B cell (primary cell): ENCODE measurements around the gene IMMP2L. TPM values are rescaled to one million over a fixed set of nuclear protein-coding genes. Genes with fewer than 3 reads are reported as not detected.

Experiments
- ATAC-seq: fragments of 200-7000 bp; cut with Tn5 transposase; one replicate; pipeline ENCODE4 v1.10.0; 2021; ENCODE audit warnings: low read depth, mild to moderate bottlenecking, moderate number of reproducible peaks, moderate library complexity
- CTCF ChIA-PET: fragments of 350-600 bp; sonication (Branson Sonifier 250); formaldehyde crosslinking; loops from one replicate; lab custom pipeline; 2021; ENCODE audit warnings: antibody characterized with exemption, inconsistent platforms; lab: Charles Lee
- POLR2A ChIA-PET: fragments of 350-600 bp; sonication (Branson Sonifier 250); formaldehyde crosslinking; loops from one replicate; lab custom pipeline; 2021; ENCODE audit warnings: antibody characterized with exemption; lab: Charles Lee
- DNase-seq: peaks from one replicate; pipeline ENCODE4 v3.0.0; 2013
- H2AFZ ChIP-seq: 2 replicates; pipeline ENCODE4 v1.6.1; 2012; ENCODE audit warnings: mild to moderate bottlenecking, low read depth, low read length; ENCODE audit not compliant: insufficient read depth, poor library complexity, severe bottlenecking
- H3K27ac ChIP-seq, 2 donors: 1 replicate in 1 of 2; 2 replicates in 1 of 2; pipeline ENCODE4 v1.5.1; 2012 to 2013; ENCODE audit warnings: low read length in 2 of 2, mild to moderate bottlenecking in 2 of 2, moderate library complexity in 1 of 2
- H3K27me3 ChIP-seq, 4 experiments: fragments of 200-600 bp in 1 of 4; sonication (generic) in 1 of 4; replicated peaks in 1 of 4; 1 replicate in 2 of 4; 2 replicates in 2 of 4; pipeline versions ENCODE4 v1.6.1 to v1.7.0; 2013 to 2016; ENCODE audit warnings: low read length in 3 of 4, mild to moderate bottlenecking in 2 of 4, mixed read lengths in 1 of 4, moderate library complexity in 1 of 4; ENCODE audit not compliant: insufficient read depth in 4 of 4, control insufficient read depth in 3 of 4; ENCODE audit errors: control extremely low read depth in 1 of 4
- H3K36me3 ChIP-seq, 2 experiments: replicated peaks in 1 of 2; 1 replicate in 1 of 2; 2 replicates in 1 of 2; pipeline versions ENCODE4 v1.6.1 to v1.7.1; 2013; ENCODE audit warnings: low read length in 1 of 2; ENCODE audit not compliant: insufficient read depth in 2 of 2, control insufficient read depth in 1 of 2; ENCODE audit errors: control extremely low read depth in 1 of 2, extremely low read depth in 1 of 2
- H3K4me1 ChIP-seq, 2 donors: fragments of 200-600 bp in 1 of 2; sonication (generic) in 1 of 2; 1 replicate in 1 of 2; 2 replicates in 1 of 2; pipeline versions ENCODE4 v1.5.1 to v1.6.1; 2013 to 2017; ENCODE audit warnings: low read length in 2 of 2; ENCODE audit not compliant: control insufficient read depth in 2 of 2, insufficient read depth in 2 of 2
- H3K4me2 ChIP-seq: replicated peaks from 2 replicates; pipeline ENCODE3; 2012; ENCODE audit warnings: mild to moderate bottlenecking, low read depth, low read length; ENCODE audit not compliant: poor library complexity, severe bottlenecking
- H3K4me3 ChIP-seq, 5 experiments: fragments of 200-600 bp in 1 of 5; sonication (generic) in 1 of 5; 1 replicate in 3 of 5; 2 replicates in 2 of 5; pipeline versions ENCODE4 v1.5.1 to v1.7.0; 2011 to 2016; ENCODE audit warnings: low read length in 4 of 5, mild to moderate bottlenecking in 4 of 5, low read depth in 2 of 5, control low read depth in 1 of 5, moderate library complexity in 1 of 5; ENCODE audit not compliant: insufficient read depth in 1 of 5; ENCODE audit errors: control extremely low read depth in 1 of 5, extremely low read depth in 1 of 5
- H3K79me2 ChIP-seq: fragments of 200-600 bp; sonication (generic); one replicate; pipeline ENCODE4 v1.6.0; 2016; ENCODE audit warnings: low read length; ENCODE audit not compliant: control insufficient read depth, insufficient read depth
- H3K9ac ChIP-seq: fragments of 200-600 bp; sonication (generic); 2 replicates; pipeline ENCODE4 v1.6.1; 2017; ENCODE audit warnings: mild to moderate bottlenecking, low read length, moderate library complexity
- H3K9me3 ChIP-seq, 3 donors: one replicate each; pipeline versions ENCODE4 v1.6.1 to v1.7.1; 2013; ENCODE audit warnings: low read length in 2 of 3; ENCODE audit not compliant: control insufficient read depth in 2 of 3, insufficient read depth in 1 of 3; ENCODE audit errors: control extremely low read depth in 1 of 3
- H4K20me1 ChIP-seq: 2 replicates; pipeline ENCODE4 v1.6.0; 2012; ENCODE audit warnings: mild to moderate bottlenecking, low read length; ENCODE audit not compliant: insufficient read depth, control insufficient read depth, poor library complexity, severe bottlenecking
- H3K27ac Mint-ChIP-seq: one replicate; pipeline ENCODE4 v1.8.0; 2021; ENCODE audit warnings: mixed read lengths
- H3K27me3 Mint-ChIP-seq: one replicate; pipeline ENCODE4 v1.8.0; 2021; ENCODE audit warnings: mixed read lengths
- H3K4me1 Mint-ChIP-seq: one replicate; pipeline ENCODE4 v1.8.0; 2021; ENCODE audit warnings: mixed read lengths
- H3K4me3 Mint-ChIP-seq: one replicate; pipeline ENCODE4 v1.8.0; 2021; ENCODE audit warnings: mixed read lengths
- H3K9me3 Mint-ChIP-seq: one replicate; pipeline ENCODE4 v1.8.0; 2022; ENCODE audit warnings: mixed read lengths; ENCODE audit not compliant: insufficient read depth
- EZH2 ChIP-seq: IDR thresholded peaks from 2 replicates; pipeline ENCODE4 v1.6.1; 2012; ENCODE audit warnings: borderline replicate concordance, low read depth, mild to moderate bottlenecking, moderate library complexity, low read length; ENCODE audit not compliant: insufficient read depth, poor library complexity, severe bottlenecking
- WGBS: methylation state at CpG from one replicate; pipeline ENCODE4 v1.1.5; 2013; ENCODE audit warnings: missing lambda C conversion rate; ENCODE audit not compliant: insufficient coverage; 5-methylcytosine and 5-hydroxymethylcytosine counted together
- intact Hi-C: fragments of 100-400 bp; cut with micrococcal nuclease; formaldehyde crosslinking; loops from one replicate; pipeline ENCODE4 v1.10.0; 2022
- polyA plus RNA-seq: library from polyadenylated mRNA; depleted of rRNA; stranded (reverse); fragments of >200 nt; gene quantifications from 2 replicates; pipeline ENCODE4 v1.2.3, GENCODE V29; 2012
- total RNA-seq, 2 donors: library from RNA; stranded (reverse); fragments of 120-200 nt in 1 of 2; gene quantifications; 1 replicate in 1 of 2; 2 replicates in 1 of 2; pipeline versions ENCODE4 v1.2.3 to v1.2.4, GENCODE V29; 2013 to 2022
- TF ChIP-seq, protein P1 (sequence below): fragments of 200-600 bp; IDR thresholded peaks from one replicate; pipeline ENCODE4 v1.8.0; 2022; ENCODE audit warnings: antibody characterized with exemption, mild to moderate bottlenecking

IMMP2L gene
- total and polyA plus RNA-seq, 2 donors (not counting 1 experiment from before 2014, with no cell fraction given) = 3.8 to 34.2 TPM

- intact Hi-C loops = no loop called here
- Histone ChIP-seq H4K20me1 (no peaks in the 10 kb centered on the region), H3K27me3 (no peaks in the 10 kb centered on the region), H3K4me1 (no peaks in the 10 kb centered on the region), H3K9ac (no peak overlapping the region), H2AFZ (no peak overlapping the region), H3K27ac (no peak overlapping the region), H3K4me2 (no peak overlapping the region), H3K79me2 (no peaks in the 10 kb centered on the region), H3K9me3 (no peaks in the 10 kb centered on the region), H3K36me3 (no peaks in the 10 kb centered on the region), H3K4me3 (no peak overlapping the region)
- ATAC-seq (no peak), DNase-seq (no peak)
- WGBS = no CpG with 5 or more reads among the region's 1 CpG
- ChIA-PET CTCF (no interaction called here), POLR2A (no interaction called here)
- no peak for TF ChIP-seq EZH2
- TF ChIP-seq, protein P1, sequence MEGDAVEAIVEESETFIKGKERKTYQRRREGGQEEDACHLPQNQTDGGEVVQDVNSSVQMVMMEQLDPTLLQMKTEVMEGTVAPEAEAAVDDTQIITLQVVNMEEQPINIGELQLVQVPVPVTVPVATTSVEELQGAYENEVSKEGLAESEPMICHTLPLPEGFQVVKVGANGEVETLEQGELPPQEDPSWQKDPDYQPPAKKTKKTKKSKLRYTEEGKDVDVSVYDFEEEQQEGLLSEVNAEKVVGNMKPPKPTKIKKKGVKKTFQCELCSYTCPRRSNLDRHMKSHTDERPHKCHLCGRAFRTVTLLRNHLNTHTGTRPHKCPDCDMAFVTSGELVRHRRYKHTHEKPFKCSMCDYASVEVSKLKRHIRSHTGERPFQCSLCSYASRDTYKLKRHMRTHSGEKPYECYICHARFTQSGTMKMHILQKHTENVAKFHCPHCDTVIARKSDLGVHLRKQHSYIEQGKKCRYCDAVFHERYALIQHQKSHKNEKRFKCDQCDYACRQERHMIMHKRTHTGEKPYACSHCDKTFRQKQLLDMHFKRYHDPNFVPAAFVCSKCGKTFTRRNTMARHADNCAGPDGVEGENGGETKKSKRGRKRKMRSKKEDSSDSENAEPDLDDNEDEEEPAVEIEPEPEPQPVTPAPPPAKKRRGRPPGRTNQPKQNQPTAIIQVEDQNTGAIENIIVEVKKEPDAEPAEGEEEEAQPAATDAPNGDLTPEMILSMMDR = no peak
- H3K27me3 Mint-ChIP-seq = no peaks in the 10 kb centered on the region
- H3K9me3 Mint-ChIP-seq = no peaks in the 10 kb centered on the region
- peaks cover 10% of the 10 kb centered on the region for H3K4me1 Mint-ChIP-seq
- H3K4me3 Mint-ChIP-seq = no peak overlapping the region
- no peak overlapping the region for H3K27ac Mint-ChIP-seq
These were observed 229.3 kb downstream of the IMMP2L start for GRCh38 chr7:111333010-111333409.

DNA sequence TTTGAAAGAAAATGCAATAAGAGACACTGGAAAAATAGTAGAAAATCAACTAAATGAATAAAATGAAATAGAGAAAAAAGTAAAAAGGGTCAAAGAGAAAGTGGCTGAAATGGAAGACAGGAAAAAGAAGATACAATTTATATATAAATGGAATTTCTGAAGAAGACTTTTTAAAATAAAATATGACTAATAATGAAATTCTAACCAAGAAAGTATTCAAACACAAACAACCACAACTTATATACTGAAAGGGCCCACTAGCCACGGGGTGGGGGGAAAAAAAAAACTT, 232.1 kb downstream of the IMMP2L start:
- WGBS = no CpG with 5 or more reads among the region's 1 CpG
- DNase-seq = no peak
- Mint-ChIP-seq H3K4me3 (no peak overlapping the region), H3K27me3 (no peaks in the 10 kb centered on the region), H3K27ac (no peak overlapping the region), H3K9me3 (no peaks in the 10 kb centered on the region), H3K4me1 (peaks cover 10% of the 10 kb centered on the region)
- Histone ChIP-seq H3K4me2 (no peak overlapping the region), H2AFZ (no peak overlapping the region), H3K9ac (no peak overlapping the region), H3K4me1 (no peaks in the 10 kb centered on the region), H4K20me1 (no peaks in the 10 kb centered on the region), H3K79me2 (no peaks in the 10 kb centered on the region), H3K36me3 (no peaks in the 10 kb centered on the region), H3K9me3 (no peaks in the 10 kb centered on the region), H3K27ac (no peak overlapping the region), H3K4me3 (no peak overlapping the region), H3K27me3 (no peaks in the 10 kb centered on the region)
- TF ChIP-seq EZH2 = no peak
- TF ChIP-seq, protein P1 = no peak
- intact Hi-C loops = no loop called here
- POLR2A ChIA-PET = no interaction called here
- CTCF ChIA-PET = no interaction called here
- ATAC-seq = no peak
